MCF 10A (cell line): Measurements from ENCODE around the gene PLEKHA5. TPM values are rescaled to one million over a fixed set of nuclear protein-coding genes. Genes with fewer than 3 reads are reported as not detected.

Source experiments
- Bru-seq: library from RNA; stranded (reverse); fragments of 400-500 nt; gene quantifications from one replicate; lab custom pipeline; 2021; lab: Mats Ljungman, UMichigan
- BruChase-seq, 2 experiments: library from RNA; stranded (reverse); fragments of 400-500 nt; gene quantifications; one replicate each; lab custom pipeline; 2021; lab: Mats Ljungman, UMichigan
- BruUV-seq: library from RNA; stranded (reverse); fragments of 400-500 nt; replicated peaks from 2 replicates; lab custom pipeline; 2021; lab: Mats Ljungman, UMichigan
- CTCF ChIA-PET: fragments of 300-600 bp; sonication (Branson Sonifier 250); formaldehyde crosslinking; extraction: SDS; loops from one replicate; lab custom pipeline; 2021; ENCODE audit warnings: antibody characterized with exemption, inconsistent platforms; lab: Yijun Ruan, JAX
- POLR2A ChIA-PET: fragments of 300-600, 350-650 bp; sonication (Branson Sonifier 250); formaldehyde crosslinking; extraction: SDS; loops from one replicate; lab custom pipeline; 2020; ENCODE audit warnings: antibody characterized with exemption, inconsistent platforms; lab: Yijun Ruan, JAX
- DNase-seq: peaks from one replicate; pipeline ENCODE4 v3.0.0-alpha.2; 2018; ENCODE audit not compliant: unreplicated experiment
- H3K27ac Mint-ChIP-seq: one replicate; pipeline ENCODE4 v1.8.0; 2022; ENCODE audit warnings: mild to moderate bottlenecking, low read depth, mixed read lengths; ENCODE audit not compliant: unreplicated experiment
- H3K27me3 Mint-ChIP-seq: one replicate; pipeline ENCODE4 v1.8.0; 2022; ENCODE audit warnings: mixed read lengths; ENCODE audit not compliant: insufficient read depth, unreplicated experiment
- H3K36me3 Mint-ChIP-seq: one replicate; pipeline ENCODE4 v1.8.0; 2022; ENCODE audit warnings: mild to moderate bottlenecking, moderate library complexity, mixed read lengths; ENCODE audit not compliant: insufficient read depth, unreplicated experiment
- H3K4me1 Mint-ChIP-seq: one replicate; pipeline ENCODE4 v1.8.0; 2022; ENCODE audit warnings: mixed read lengths; ENCODE audit not compliant: insufficient read depth, unreplicated experiment
- H3K4me3 Mint-ChIP-seq: one replicate; pipeline ENCODE4 v1.8.0; 2022; ENCODE audit warnings: mild to moderate bottlenecking, moderate library complexity, mixed read lengths; ENCODE audit not compliant: unreplicated experiment
- H3K9me3 Mint-ChIP-seq: one replicate; pipeline ENCODE4 v1.8.0; 2022; ENCODE audit warnings: mixed read lengths; ENCODE audit not compliant: unreplicated experiment
- CTCF ChIP-seq: fragments of 200-600 bp; IDR thresholded peaks from one replicate; pipeline ENCODE4 v1.8.0; 2022; ENCODE audit warnings: antibody characterized with exemption, mild to moderate bottlenecking; ENCODE audit not compliant: unreplicated experiment
- intact Hi-C: fragments of 100-400 bp; cut with micrococcal nuclease; formaldehyde crosslinking; loops from 2 replicates; pipeline ENCODE4 v1.14.1; 2022
- long read RNA-seq: library from polyadenylated mRNA; stranded (forward); transcript quantifications from one replicate; pipeline ENCODE4 v2.0.0, GENCODE V29; 2022
- total RNA-seq: library from RNA; stranded (reverse); gene quantifications from 2 replicates; pipeline ENCODE4 v1.2.3, GENCODE V29; 2022

The PLEKHA5 gene
- 25.2 and 27.4 TPM in 2 replicates for total RNA-seq
- percentile 81 among the genes with signal in this experiment for Bru-seq, nascent RNA
- BruChase-seq, experiment 1, labeled RNA remaining after a 6-hour chase, result percentile 68 among the genes with signal in this experiment
- BruChase-seq, experiment 2, labeled RNA remaining after a 2-hour chase, result percentile 76 among the genes with signal in this experiment
- long read RNA-seq, full-length matches to known transcripts, result 24 of 42 reads
- long read RNA-seq, partial matches to known transcripts, result 4 of 42 reads
- long read RNA-seq, other reads (novel, unspliced or antisense), result 14 of 42 reads

- intact Hi-C loops, result loop anchor here (2.0 kb wide), 4 partner anchors 33 to 879 kb away; no protein-coding TSS in a partner anchor
- H3K4me3 Mint-ChIP-seq, result peak within 1 kb of the TSS; percentile 88
- H3K36me3 Mint-ChIP-seq, result peaks cover 11% of the 10 kb centered on the region
- BruUV-seq, result no TSS peak
- POLR2A ChIA-PET, result interaction anchor here (0.6 to 3.9 kb wide), 12 partner anchors 10 to 811 kb away, joined by 3 to 47 read pairs (median 4); no protein-coding TSS in a partner anchor
- peaks cover 14% of the 10 kb centered on the region for H3K9me3 Mint-ChIP-seq
- peak within 1 kb of the TSS; percentile 63 for H3K27ac Mint-ChIP-seq
- H3K4me1 Mint-ChIP-seq, result peaks cover 18% of the 10 kb centered on the region
- H3K27me3 Mint-ChIP-seq, result no peaks in the 10 kb centered on the region
- TF ChIP-seq CTCF, result no peak
- CTCF ChIA-PET, result interaction anchor here (0.6 to 3.1 kb wide), 9 partner anchors 31 to 700 kb away, joined by 3 to 16 read pairs (median 3); no protein-coding TSS in a partner anchor
- DNase-seq, result peak; percentile 61
Observed at GRCh38 chr12:19129486-19130223, at the start of gene PLEKHA5. PLEKHA5 (plus strand) TSS chr12:19129733; CDS start chr12:19129800, 67 bp downstream.

GRCh38 chr12:19080918-19081317, 48.6 kb upstream of the PLEKHA5 start:
- intact Hi-C loops, result no loop called here
- no peak for DNase-seq
- H3K36me3 Mint-ChIP-seq, result peaks cover 6% of the 10 kb centered on the region
- no peak overlapping the region for H3K27ac Mint-ChIP-seq
- no peak for TF ChIP-seq CTCF
- ChIA-PET CTCF (no interaction called here), POLR2A (no interaction called here)
- peaks cover 7% of the 10 kb centered on the region for H3K9me3 Mint-ChIP-seq
- no peak overlapping the region for H3K4me3 Mint-ChIP-seq
- H3K27me3 Mint-ChIP-seq, result no peaks in the 10 kb centered on the region
- peaks cover 13% of the 10 kb centered on the region for H3K4me1 Mint-ChIP-seq
- no TSS peak for BruUV-seq

- Mint-ChIP-seq H3K27me3 (no peaks in the 10 kb centered on the region), H3K4me3 (no peak overlapping the region), H3K4me1 (peaks cover 13% of the 10 kb centered on the region), H3K9me3 (peaks cover 7% of the 10 kb centered on the region), H3K36me3 (peaks cover 6% of the 10 kb centered on the region), H3K27ac (no peak overlapping the region)
- CTCF ChIA-PET, result no interaction called here
- no peak for DNase-seq
- POLR2A ChIA-PET, result no interaction called here
- BruUV-seq, result no TSS peak
- intact Hi-C loops, result no loop called here
- no peak for TF ChIP-seq CTCF
Observed at GRCh38 chr12:19082365-19082911, 47.1 kb upstream of the PLEKHA5 start.
